HCT116 (cell line): Measurements from ENCODE around the gene KIAA2012. TPM values are rescaled to one million over a fixed set of nuclear protein-coding genes. Genes with fewer than 3 reads are reported as not detected.

Experiments
- ATAC-seq: fragments of 200-7000 bp; cut with Tn5 transposase; 2 replicates; pipeline ENCODE4 v1.9.1; 2020; ENCODE audit warnings: mild to moderate bottlenecking, moderate library complexity
- BruUV-seq: library from RNA; stranded (reverse); fragments of 400-500 nt; replicated peaks from 2 replicates; lab custom pipeline; 2021; lab: Mats Ljungman, UMichigan
- CTCF ChIA-PET: fragments of 300-600 bp; sonication (Branson Sonifier 250); formaldehyde crosslinking; loops from one replicate; lab custom pipeline; 2021; ENCODE audit warnings: antibody characterized with exemption; lab: Charles Lee
- POLR2A ChIA-PET: fragments of 300-600, 350-600 bp; sonication (Branson Sonifier 250); formaldehyde crosslinking; loops from one replicate; lab custom pipeline; 2021; ENCODE audit warnings: antibody characterized with exemption; lab: Charles Lee
- RAD21 ChIA-PET, 2 experiments: fragments of 300-600 bp; sonication (Branson Sonifier 250); formaldehyde crosslinking; loops; one replicate each; lab custom pipeline; 2023; ENCODE audit warnings: low total read pairs in 2 of 2; ENCODE audit not compliant: uncharacterized antibody in 2 of 2, unreplicated experiment in 2 of 2, low non-redundant PET in 1 of 2; lab: Charles Lee
- DNase-seq: peaks from one replicate; pipeline ENCODE4 v3.0.0-alpha.2; 2010; ENCODE audit warnings: low read depth, low spot score
- H2AFZ ChIP-seq: fragments of 200-600 bp; shearing (Covaris generic), sonication (generic); 2 replicates; pipeline ENCODE4 v1.6.1; 2017; ENCODE audit warnings: low read depth, mixed run types, mixed read lengths, antibody characterized with exemption, low read length; ENCODE audit not compliant: poor library complexity, severe bottlenecking
- H3K27ac ChIP-seq: 2 replicates; pipeline ENCODE4 v1.5.1; 2012; ENCODE audit warnings: low read depth, low read length
- H3K27me3 ChIP-seq: fragments of 200-600 bp; sonication (generic); 2 replicates; pipeline ENCODE4 v1.6.1; 2016; ENCODE audit warnings: mixed run types, low read length, mixed read lengths; ENCODE audit not compliant: insufficient read depth
- H3K36me3 ChIP-seq, 2 experiments: fragments of 200-500 bp in 1 of 2; fragments of 200-600 bp in 1 of 2; sonication (Bioruptor generic) in 1 of 2; sonication (generic) in 1 of 2; 2 replicates each; pipeline versions ENCODE4 v1.5.1 to v1.6.1; 2014 to 2016; ENCODE audit warnings: low read length in 2 of 2, inconsistent platforms in 1 of 2, mixed read lengths in 1 of 2, mixed run types in 1 of 2; ENCODE audit not compliant: insufficient read depth in 2 of 2, control insufficient read depth in 1 of 2
- H3K4me1 ChIP-seq, 2 experiments: fragments of 200-600 bp in 1 of 2; sonication (generic) in 1 of 2; 2 replicates each; pipeline versions ENCODE4 v1.5.1 to v1.6.1; 2012 to 2017; ENCODE audit warnings: low read length in 2 of 2, inconsistent platforms in 1 of 2, mild to moderate bottlenecking in 1 of 2, mixed read lengths in 1 of 2, mixed run types in 1 of 2, moderate library complexity in 1 of 2; ENCODE audit not compliant: insufficient read depth in 2 of 2, control insufficient read depth in 1 of 2
- H3K4me2 ChIP-seq: fragments of 200-600 bp; sonication (generic); 2 replicates; pipeline ENCODE4 v1.6.1; 2017; ENCODE audit warnings: mixed run types, low read length, mixed read lengths
- H3K4me3 ChIP-seq, 2 experiments: fragments of 200-600 bp in 1 of 2; sonication (generic) in 1 of 2; replicated peaks in 1 of 2; 2 replicates each; pipeline ENCODE4 v1.5.1; 2011 to 2016; ENCODE audit warnings: low read length in 2 of 2, control low read depth in 1 of 2, low read depth in 1 of 2, mild to moderate bottlenecking in 1 of 2, mixed read lengths in 1 of 2, mixed run types in 1 of 2
- H3K79me2 ChIP-seq: fragments of 200-600 bp; sonication (generic); 2 replicates; pipeline ENCODE4 v1.6.1; 2017; ENCODE audit warnings: mild to moderate bottlenecking, mixed run types, low read length, moderate library complexity, mixed read lengths; ENCODE audit not compliant: insufficient read depth
- H3K9ac ChIP-seq: fragments of 200-600 bp; sonication (generic); 2 replicates; pipeline ENCODE4 v1.6.1; 2016; ENCODE audit warnings: low read length, mixed read lengths
- H3K9me2 ChIP-seq: fragments of 200-600 bp; sonication (generic), shearing (Covaris generic); 2 replicates; pipeline ENCODE4 v1.6.1; 2017; ENCODE audit warnings: mixed run types, mild to moderate bottlenecking, moderate library complexity; ENCODE audit not compliant: insufficient read depth
- H3K9me3 ChIP-seq, 2 experiments: fragments of 200-500 bp in 1 of 2; fragments of 200-600 bp in 1 of 2; sonication (Bioruptor generic) in 1 of 2; sonication (generic) in 1 of 2; 2 replicates each; pipeline ENCODE4 v1.6.1; 2014 to 2017; ENCODE audit warnings: low read length in 2 of 2, mixed read lengths in 2 of 2, inconsistent platforms in 1 of 2, low read depth in 1 of 2, mild to moderate bottlenecking in 1 of 2, mixed run types in 1 of 2, moderate library complexity in 1 of 2; ENCODE audit not compliant: control insufficient read depth in 1 of 2, insufficient read depth in 1 of 2
- H4K20me1 ChIP-seq: fragments of 200-600 bp; sonication (generic), shearing (Covaris generic); 2 replicates; pipeline ENCODE4 v1.6.1; 2017; ENCODE audit warnings: mixed run types, mild to moderate bottlenecking, moderate library complexity; ENCODE audit not compliant: insufficient read depth
- ELF1 ChIP-seq: IDR thresholded peaks from 2 replicates; pipeline ENCODE4 v1.6.1; 2012; ENCODE audit warnings: low read depth, borderline replicate concordance
- POLR2A ChIP-seq: IDR thresholded peaks from 2 replicates; pipeline ENCODE4 v1.7.0; 2011; ENCODE audit warnings: borderline replicate concordance; ENCODE audit not compliant: insufficient read depth, insufficient read length; ENCODE audit errors: extremely low read depth
- RAD21 ChIP-seq: IDR thresholded peaks from 2 replicates; pipeline ENCODE4 v1.6.1; 2012; ENCODE audit warnings: low read depth, mild to moderate bottlenecking
- SIN3A ChIP-seq: IDR thresholded peaks from 2 replicates; pipeline ENCODE4 v1.6.1; 2012; ENCODE audit warnings: low read depth
- SP1 ChIP-seq: IDR thresholded peaks from 2 replicates; pipeline ENCODE4 v1.6.1; 2012; ENCODE audit warnings: low read depth
- TCF7L2 ChIP-seq: IDR thresholded peaks from 2 replicates; pipeline ENCODE4 v1.7.0; 2011; ENCODE audit warnings: borderline replicate concordance, inconsistent platforms; ENCODE audit not compliant: insufficient read depth, insufficient read length; ENCODE audit errors: extremely low read depth
- intact Hi-C: fragments of 100-400 bp; cut with micrococcal nuclease; formaldehyde crosslinking; loops from 2 replicates; pipeline ENCODE4 v1.10.0; 2022
- total RNA-seq: library from RNA; stranded (reverse); gene quantifications from one replicate; pipeline ENCODE4 v1.2.1, GENCODE V29; 2021; ENCODE audit not compliant: unreplicated experiment
- TF ChIP-seq, protein P1 (sequence below), 3 experiments: fragments of 200-600 bp in 1 of 3; sonication (generic) in 1 of 3; IDR thresholded peaks in 2 of 3; conservative IDR thresholded peaks in 1 of 3; 2 replicates each; pipeline ENCODE4 v1.5.1; 2012 to 2017; ENCODE audit warnings: low read depth in 2 of 3, low read length in 2 of 3, antibody characterized with exemption in 1 of 3, borderline replicate concordance in 1 of 3, control low read depth in 1 of 3, mild to moderate bottlenecking in 1 of 3, mixed read lengths in 1 of 3, mixed run types in 1 of 3, moderate library complexity in 1 of 3; ENCODE audit not compliant: insufficient read depth in 1 of 3

The KIAA2012 gene
- total RNA-seq, 1 experiment from 2014 or later: not detected

DNA sequence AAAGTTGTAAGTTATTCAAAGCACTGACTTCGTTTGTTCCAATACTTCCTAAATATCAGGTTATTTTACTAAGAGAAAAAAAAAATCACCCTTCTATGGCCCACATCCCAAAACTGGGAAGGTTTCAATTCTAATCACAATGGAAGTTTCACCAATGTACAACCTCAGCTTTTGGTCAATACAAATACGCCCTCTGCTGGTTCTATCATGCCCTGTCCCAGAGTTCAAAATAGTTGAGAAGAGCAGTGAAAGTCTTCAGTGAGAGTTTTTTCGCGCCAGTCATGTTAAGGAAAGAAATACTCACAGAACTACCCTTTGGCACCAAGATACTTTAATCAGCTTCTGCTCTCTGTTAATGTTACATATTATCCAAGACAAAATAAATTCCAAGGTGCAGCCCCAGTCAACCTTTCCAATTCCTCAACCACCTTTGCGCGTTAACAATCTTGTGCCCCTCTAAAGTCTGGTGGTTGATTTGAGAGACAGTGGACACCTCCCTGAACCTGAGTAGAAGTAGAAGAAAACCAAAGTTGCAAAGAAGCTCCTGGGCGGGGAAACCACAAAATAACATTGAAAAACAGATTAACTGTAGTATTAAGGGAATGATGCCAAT, 105.4 kb downstream of the KIAA2012 start:
- ATAC-seq (peak; percentile 94), DNase-seq (peak; percentile 50)
- Histone ChIP-seq H2AFZ (no peak overlapping the region), H3K9me3 (no peaks in the 10 kb centered on the region), H3K9ac (no peak overlapping the region), H3K9me2 (no peaks in the 10 kb centered on the region), H3K27ac (no peak overlapping the region), H3K4me2 (no peak overlapping the region), H3K36me3 (no peaks in the 10 kb centered on the region), H3K27me3 (no peaks in the 10 kb centered on the region), H3K4me1 (no peaks in the 10 kb centered on the region), H4K20me1 (no peaks in the 10 kb centered on the region), H3K79me2 (no peaks in the 10 kb centered on the region), H3K4me3 (no peak overlapping the region)
- ChIA-PET CTCF (interaction anchor here (1.1 to 2.4 kb wide), 3 partner anchors 14 to 318 kb away, joined by 3 to 19 read pairs (median 3); no protein-coding TSS in a partner anchor), RAD21 (no interaction called here), POLR2A (no interaction called here)
- BruUV-seq: no TSS peak
- intact Hi-C loops: loop anchor here (1.0 to 5.0 kb wide), 6 partner anchors 74 to 511 kb away; no protein-coding TSS in a partner anchor
- TF ChIP-seq RAD21 (peak; percentile 93), SIN3A (no peak)
- TF ChIP-seq, protein P1, sequence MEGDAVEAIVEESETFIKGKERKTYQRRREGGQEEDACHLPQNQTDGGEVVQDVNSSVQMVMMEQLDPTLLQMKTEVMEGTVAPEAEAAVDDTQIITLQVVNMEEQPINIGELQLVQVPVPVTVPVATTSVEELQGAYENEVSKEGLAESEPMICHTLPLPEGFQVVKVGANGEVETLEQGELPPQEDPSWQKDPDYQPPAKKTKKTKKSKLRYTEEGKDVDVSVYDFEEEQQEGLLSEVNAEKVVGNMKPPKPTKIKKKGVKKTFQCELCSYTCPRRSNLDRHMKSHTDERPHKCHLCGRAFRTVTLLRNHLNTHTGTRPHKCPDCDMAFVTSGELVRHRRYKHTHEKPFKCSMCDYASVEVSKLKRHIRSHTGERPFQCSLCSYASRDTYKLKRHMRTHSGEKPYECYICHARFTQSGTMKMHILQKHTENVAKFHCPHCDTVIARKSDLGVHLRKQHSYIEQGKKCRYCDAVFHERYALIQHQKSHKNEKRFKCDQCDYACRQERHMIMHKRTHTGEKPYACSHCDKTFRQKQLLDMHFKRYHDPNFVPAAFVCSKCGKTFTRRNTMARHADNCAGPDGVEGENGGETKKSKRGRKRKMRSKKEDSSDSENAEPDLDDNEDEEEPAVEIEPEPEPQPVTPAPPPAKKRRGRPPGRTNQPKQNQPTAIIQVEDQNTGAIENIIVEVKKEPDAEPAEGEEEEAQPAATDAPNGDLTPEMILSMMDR (IDR thresholded peaks at IDR 0.05 in 2 of 3, conservative IDR thresholded peaks at IDR 0.05 in 1 of 3; ENCODE audit: borderline replicate concordance in 1 of 3, insufficient read depth in 1 of 3, low read depth in 2 of 3, low read length in 2 of 3): peak; percentile 77 to 92 (median 89)

- H3K9me3 ChIP-seq: no peaks in the 10 kb centered on the region
- H3K79me2 ChIP-seq: no peaks in the 10 kb centered on the region
- peaks cover 15 to 28% of the 10 kb centered on the region in 2 experiments for H3K4me1 ChIP-seq
- H3K27me3 ChIP-seq: no peaks in the 10 kb centered on the region
- H2AFZ ChIP-seq: no peak overlapping the region
- intact Hi-C loops: no loop called here
- no peak overlapping the region for H3K27ac ChIP-seq
- ChIA-PET CTCF (interaction anchor here (1.1 kb wide), 1 partner anchor 324 kb away, joined by 4 read pairs; no protein-coding TSS in a partner anchor), RAD21 (no interaction called here), POLR2A (no interaction called here)
- ATAC-seq (no peak), DNase-seq (no peak)
- no peak for TF ChIP-seq TCF7L2
- no peak for TF ChIP-seq POLR2A
- no peak for TF ChIP-seq SP1
- no peak for TF ChIP-seq ELF1
- TF ChIP-seq SIN3A: no peak
- BruUV-seq: no TSS peak
- H3K4me3 ChIP-seq: no peak overlapping the region
- H4K20me1 ChIP-seq: no peaks in the 10 kb centered on the region
- no peak overlapping the region for H3K4me2 ChIP-seq
- H3K9ac ChIP-seq: no peak overlapping the region
- H3K9me2 ChIP-seq: no peaks in the 10 kb centered on the region
- no peaks in the 10 kb centered on the region for H3K36me3 ChIP-seq
Observed at GRCh38 chr2:202184557-202184956, 111.5 kb downstream of the KIAA2012 start.
